PC-9 (cell line): ENCODE data around the gene CADM2.

ENCODE experiments used
- EZH2 ChIP-seq: fragments of 200-600 bp; sonication (generic); IDR thresholded peaks from 2 replicates; pipeline ENCODE4 v1.8.0; 2017; ENCODE audit warnings: antibody characterized with exemption, low read depth
- TF ChIP-seq, protein P1 (sequence below): fragments of 200-600 bp; sonication (generic); conservative IDR thresholded peaks from 2 replicates; pipeline ENCODE4 v1.6.1; 2017; ENCODE audit warnings: mixed run types, antibody characterized with exemption, mild to moderate bottlenecking, moderate library complexity

DNA sequence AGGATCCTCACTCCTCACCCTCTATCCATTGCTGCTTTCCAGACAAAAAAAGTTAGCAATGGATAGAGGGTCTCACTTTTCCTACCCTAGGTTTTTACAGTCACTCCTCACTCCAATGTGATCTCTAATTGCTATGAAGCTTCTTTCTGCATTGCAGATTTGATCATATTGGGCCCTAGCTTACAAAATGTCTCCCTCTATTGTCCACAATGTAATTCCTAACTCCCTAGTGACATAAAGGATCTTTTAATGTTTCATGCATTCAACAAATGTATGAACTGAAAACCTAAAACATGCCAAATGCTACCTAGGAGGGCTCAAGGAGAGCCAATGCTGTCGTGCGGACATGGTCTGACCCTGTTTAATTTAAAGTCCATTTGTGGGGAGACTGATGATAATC lies 234.8 kb downstream of the CADM2 start:
- TF ChIP-seq, protein P1, sequence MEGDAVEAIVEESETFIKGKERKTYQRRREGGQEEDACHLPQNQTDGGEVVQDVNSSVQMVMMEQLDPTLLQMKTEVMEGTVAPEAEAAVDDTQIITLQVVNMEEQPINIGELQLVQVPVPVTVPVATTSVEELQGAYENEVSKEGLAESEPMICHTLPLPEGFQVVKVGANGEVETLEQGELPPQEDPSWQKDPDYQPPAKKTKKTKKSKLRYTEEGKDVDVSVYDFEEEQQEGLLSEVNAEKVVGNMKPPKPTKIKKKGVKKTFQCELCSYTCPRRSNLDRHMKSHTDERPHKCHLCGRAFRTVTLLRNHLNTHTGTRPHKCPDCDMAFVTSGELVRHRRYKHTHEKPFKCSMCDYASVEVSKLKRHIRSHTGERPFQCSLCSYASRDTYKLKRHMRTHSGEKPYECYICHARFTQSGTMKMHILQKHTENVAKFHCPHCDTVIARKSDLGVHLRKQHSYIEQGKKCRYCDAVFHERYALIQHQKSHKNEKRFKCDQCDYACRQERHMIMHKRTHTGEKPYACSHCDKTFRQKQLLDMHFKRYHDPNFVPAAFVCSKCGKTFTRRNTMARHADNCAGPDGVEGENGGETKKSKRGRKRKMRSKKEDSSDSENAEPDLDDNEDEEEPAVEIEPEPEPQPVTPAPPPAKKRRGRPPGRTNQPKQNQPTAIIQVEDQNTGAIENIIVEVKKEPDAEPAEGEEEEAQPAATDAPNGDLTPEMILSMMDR, result no peak; the same call in 1 of the 2 replicates
- TF ChIP-seq EZH2, result no peak
